HPDE6-E6E7 (cell line): ENCODE data around the gene ANAPC15.

Experiments used
- DNase-seq: peaks from one replicate; pipeline ENCODE4 v3.0.0; 2011; ENCODE audit warnings: missing footprints; ENCODE audit errors: extremely low spot score

ANAPC15 gene

GRCh38 chr11:72125956-72126355 lies 13.5 kb upstream of the ANAPC15 start:
- DNase-seq: no peak

- no peak for DNase-seq
These were observed 11.6 kb upstream of the ANAPC15 start for GRCh38 chr11:72124046-72124445.

GRCh38 chr11:72123117-72123653 lies 10.7 kb upstream of the ANAPC15 start:
- DNase-seq: no peak

GRCh38 chr11:72122607-72123006 lies 10.1 kb upstream of the ANAPC15 start:
- DNase-seq: no peak

GRCh38 chr11:72120930-72121329 lies 8.4 kb upstream of the ANAPC15 start:
- no peak for DNase-seq

GRCh38 chr11:72119198-72119597 lies 6.7 kb upstream of the ANAPC15 start:
- no peak for DNase-seq

GRCh38 chr11:72116019-72116755 lies 3.7 kb upstream of the ANAPC15 start:
- no peak for DNase-seq

GRCh38 chr11:72114570-72114969 lies 2.1 kb upstream of the ANAPC15 start:
- DNase-seq: no peak

- DNase-seq: no peak
These were observed 698 bp upstream of the ANAPC15 start for GRCh38 chr11:72112978-72113808.

- no peak for DNase-seq
These were observed 974 bp downstream of the ANAPC15 start for GRCh38 chr11:72111300-72112142.

- DNase-seq: no peak
These were observed 6.6 kb downstream of the ANAPC15 start, which contains the start of gene TOMT for GRCh38 chr11:72105888-72106287. TOMT (plus strand) TSS chr11:72105924; CDS start chr11:72105952, 28 bp downstream.

- DNase-seq: no peak
These were observed 8.7 kb downstream of the ANAPC15 start for GRCh38 chr11:72103754-72104167.

GRCh38 chr11:72102946-72103753 lies 9.3 kb downstream of the ANAPC15 start, which contains the start of gene LAMTOR1:
LAMTOR1 (minus strand) TSS chr11:72103297; CDS start chr11:72103224, 73 bp downstream.
- peak; percentile 90 for DNase-seq

- DNase-seq: no peak
These were observed 9.9 kb downstream of the ANAPC15 start for GRCh38 chr11:72102631-72102945.

- DNase-seq: no peak
These were observed 10.3 kb downstream of the ANAPC15 start for GRCh38 chr11:72102162-72102561.

GRCh38 chr11:72100462-72100861 lies 12.0 kb downstream of the ANAPC15 start:
- no peak for DNase-seq

- DNase-seq: no peak
These were observed 12.5 kb downstream of the ANAPC15 start for GRCh38 chr11:72100009-72100408.

GRCh38 chr11:72098741-72099140 lies 13.8 kb downstream of the ANAPC15 start:
- no peak for DNase-seq

- DNase-seq: peak; percentile 78
These were observed 21.2 kb downstream of the ANAPC15 start for GRCh38 chr11:72091292-72091691.

- no peak for DNase-seq
These were observed 24.3 kb downstream of the ANAPC15 start for GRCh38 chr11:72088076-72088808.
